ENCODE data around the gene TRIM47. TPM values are rescaled to one million over a fixed set of nuclear protein-coding genes. Genes with fewer than 3 reads are reported as not detected.

Gene TRIM47
- total RNA-seq, 1 donor from 2014 or later: 56.5 TPM

GRCh38 chr17:75837899-75838298, 40.5 kb downstream of the TRIM47 start:
- no peaks in the 10 kb centered on the region for H3K36me3 ChIP-seq (ENCODE audit: control insufficient read depth, insufficient read depth, low read length)
- no peak overlapping the region for H3K4me3 ChIP-seq (ENCODE audit: low read depth, low read length)
- H3K27me3 ChIP-seq (ENCODE audit: control insufficient read depth, insufficient read depth, low read length): no peaks in the 10 kb centered on the region
- no peak for DNase-seq (ENCODE audit: low read depth)
- no peak for TF ChIP-seq CTCF (IDR thresholded peaks at IDR 0.05; ENCODE audit: insufficient read depth, low read length, poor library complexity, severe bottlenecking)

GRCh38 chr17:75836605-75837004, 41.8 kb downstream of the TRIM47 start:
- DNase-seq (ENCODE audit: low read depth): no peak
- Histone ChIP-seq H3K4me3 (ENCODE audit: low read depth, low read length) (no peak overlapping the region), H3K27me3 (ENCODE audit: control insufficient read depth, insufficient read depth, low read length) (no peaks in the 10 kb centered on the region), H3K36me3 (ENCODE audit: control insufficient read depth, insufficient read depth, low read length) (no peaks in the 10 kb centered on the region)
- TF ChIP-seq CTCF (IDR thresholded peaks at IDR 0.05; ENCODE audit: insufficient read depth, low read length, poor library complexity, severe bottlenecking): no peak

DNA sequence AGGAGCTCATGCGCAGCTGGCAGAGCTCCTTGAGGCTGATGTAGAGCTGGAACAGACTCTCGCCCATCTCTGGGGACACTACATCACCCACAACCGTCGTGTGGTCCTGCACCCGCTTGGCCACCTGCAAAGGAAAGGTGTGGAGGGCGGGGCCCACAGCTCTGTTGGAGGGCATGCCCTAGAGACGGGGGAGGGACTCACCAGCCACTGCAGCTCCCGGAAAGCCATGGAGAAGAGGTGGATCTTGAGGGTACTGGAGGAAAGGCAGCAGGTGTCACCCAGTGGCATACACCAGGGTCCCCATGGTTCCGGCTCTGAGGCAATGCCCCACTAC, 42.8 kb downstream of the TRIM47 start:
- TF ChIP-seq CTCF (IDR thresholded peaks at IDR 0.05; ENCODE audit: insufficient read depth, low read length, poor library complexity, severe bottlenecking): no peak
- no peak for DNase-seq (ENCODE audit: low read depth)
- no peaks in the 10 kb centered on the region for H3K36me3 ChIP-seq (ENCODE audit: control insufficient read depth, insufficient read depth, low read length)

DNA sequence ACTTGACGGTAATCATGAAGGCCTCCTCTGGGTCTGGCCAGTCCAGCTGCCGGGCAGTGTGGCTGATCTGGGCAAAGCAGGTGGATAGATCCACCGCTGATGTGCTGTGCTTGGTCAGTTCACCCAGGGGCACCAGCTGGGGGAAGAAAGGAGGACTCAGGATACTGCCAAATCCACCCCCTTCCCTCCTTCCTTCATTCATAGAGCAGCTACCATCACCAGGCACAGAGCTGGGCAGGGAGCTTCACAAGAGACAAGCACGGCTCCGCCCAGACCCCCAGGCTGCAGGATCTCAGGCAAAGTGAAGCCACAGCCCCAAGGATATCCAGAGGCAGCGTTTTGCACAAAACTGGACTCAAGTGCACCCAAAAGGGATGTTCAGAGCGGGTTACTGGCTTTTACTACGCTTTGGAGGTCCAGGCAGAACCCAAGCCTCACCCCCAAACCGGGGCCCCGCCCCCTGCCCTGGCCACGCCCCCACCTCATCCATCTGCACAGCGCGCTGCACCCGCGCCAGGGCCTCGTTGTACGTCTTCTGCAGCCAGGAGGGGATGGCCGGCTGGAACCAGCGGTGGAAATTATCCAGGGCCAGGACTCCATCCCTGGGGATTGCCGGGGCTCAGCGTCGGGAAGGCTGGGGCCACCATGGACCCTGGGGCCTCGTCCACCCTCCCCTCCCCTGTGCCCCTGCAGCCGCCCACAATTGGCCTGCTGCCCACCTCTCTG, 43.3 kb downstream of the TRIM47 start:
- Histone ChIP-seq H3K27me3 (ENCODE audit: control insufficient read depth, insufficient read depth, low read length) (no peaks in the 10 kb centered on the region), H3K4me3 (ENCODE audit: low read depth, low read length) (no peak overlapping the region), H3K36me3 (ENCODE audit: control insufficient read depth, insufficient read depth, low read length) (no peaks in the 10 kb centered on the region)
- no peak for TF ChIP-seq CTCF (IDR thresholded peaks at IDR 0.05; ENCODE audit: insufficient read depth, low read length, poor library complexity, severe bottlenecking)
- DNase-seq (ENCODE audit: low read depth): no peak

More for the DNA sequence above, 42.8 kb downstream of the TRIM47 start:
- Histone ChIP-seq H3K4me3 (ENCODE audit: low read depth, low read length) (no peak overlapping the region), H3K27me3 (ENCODE audit: control insufficient read depth, insufficient read depth, low read length) (no peaks in the 10 kb centered on the region)

GRCh38 chr17:75834279-75834920, 44.0 kb downstream of the TRIM47 start:
- TF ChIP-seq CTCF (IDR thresholded peaks at IDR 0.05; ENCODE audit: insufficient read depth, low read length, poor library complexity, severe bottlenecking): no peak
- no peak overlapping the region for H3K4me3 ChIP-seq (ENCODE audit: low read depth, low read length)
- no peak for DNase-seq (ENCODE audit: low read depth)
- no peaks in the 10 kb centered on the region for H3K36me3 ChIP-seq (ENCODE audit: control insufficient read depth, insufficient read depth, low read length)
- H3K27me3 ChIP-seq (ENCODE audit: control insufficient read depth, insufficient read depth, low read length): no peaks in the 10 kb centered on the region

Measured in kidney epithelial cell (primary cell).